GM12892 (cell line): ENCODE data around the gene WDR64.

Source experiments
- POLR2A ChIP-seq: IDR thresholded peaks from 2 replicates; pipeline ENCODE4 v1.6.1; 2011; ENCODE audit warnings: low read depth, low read length, control low read depth
- TAF1 ChIP-seq: IDR thresholded peaks from 2 replicates; pipeline ENCODE4 v1.6.1; 2011; ENCODE audit warnings: low read depth, mild to moderate bottlenecking, control low read depth, low read length, borderline replicate concordance

- TF ChIP-seq POLR2A (no peak), TAF1 (no peak)
Observed at GRCh38 chr1:241654641-241655040, 2.6 kb downstream of the WDR64 start.
